Ectodermal cell (in vitro differentiated cells): ENCODE measurements around the gene FAM81B.

ENCODE experiments used
- H3K27ac ChIP-seq: 2 replicates; pipeline ENCODE4 v1.7.0; 2013; ENCODE audit warnings: mild to moderate bottlenecking, low read depth, low read length; ENCODE audit not compliant: insufficient read depth, poor library complexity, severe bottlenecking
- H3K27me3 ChIP-seq: 2 replicates; pipeline ENCODE4 v1.7.0; 2013; ENCODE audit warnings: mild to moderate bottlenecking, low read length; ENCODE audit not compliant: insufficient read depth, control insufficient read depth, poor library complexity, severe bottlenecking
- H3K36me3 ChIP-seq: one replicate; pipeline ENCODE4 v1.7.0; 2013; ENCODE audit warnings: low read length; ENCODE audit not compliant: control insufficient read depth, insufficient read depth
- H3K4me1 ChIP-seq: one replicate; pipeline ENCODE4 v1.7.0; 2013; ENCODE audit warnings: low read length; ENCODE audit not compliant: control insufficient read depth, insufficient read depth
- H3K4me3 ChIP-seq: 2 replicates; pipeline ENCODE4 v1.7.0; 2013; ENCODE audit warnings: low read depth, low read length, control low read depth; ENCODE audit not compliant: insufficient read depth
- H3K9me3 ChIP-seq: 2 replicates; pipeline ENCODE4 v1.7.0; 2013; ENCODE audit warnings: mild to moderate bottlenecking, low read length, moderate library complexity; ENCODE audit not compliant: control insufficient read depth
- WGBS, 2 experiments: methylation state at CpG; one replicate each; pipeline ENCODE4 v1.1.7; 2013; ENCODE audit warnings: missing lambda C conversion rate in 2 of 2; 5-methylcytosine and 5-hydroxymethylcytosine counted together

FAM81B gene

DNA sequence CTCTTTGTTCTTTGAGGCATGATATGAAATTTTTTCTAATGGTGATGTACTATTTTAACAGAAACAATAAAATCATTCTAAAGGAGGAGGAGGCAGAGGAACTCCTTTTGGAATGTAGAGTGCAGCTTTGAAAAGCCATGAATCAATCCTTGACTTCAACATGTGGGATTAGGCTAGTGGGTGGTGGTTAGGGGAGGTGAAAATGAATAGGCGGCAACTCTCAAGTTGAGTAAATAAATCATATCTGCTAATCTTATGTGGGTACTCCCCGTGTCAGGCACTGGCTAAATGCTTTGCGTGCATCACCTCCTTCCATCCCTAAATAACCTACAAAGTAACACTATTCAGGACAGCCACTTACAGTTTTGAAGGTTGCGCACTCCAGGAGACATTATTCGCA, 35.1 kb downstream of the FAM81B start:
- Histone ChIP-seq H3K4me3 (no peak overlapping the region), H3K36me3 (no peaks in the 10 kb centered on the region), H3K4me1 (no peaks in the 10 kb centered on the region), H3K27ac (no peak overlapping the region), H3K9me3 (no peaks in the 10 kb centered on the region), H3K27me3 (no peaks in the 10 kb centered on the region)
- WGBS, 2 experiments = 75 to 77% methylated on average over 5 of the region's 5 CpGs

DNA sequence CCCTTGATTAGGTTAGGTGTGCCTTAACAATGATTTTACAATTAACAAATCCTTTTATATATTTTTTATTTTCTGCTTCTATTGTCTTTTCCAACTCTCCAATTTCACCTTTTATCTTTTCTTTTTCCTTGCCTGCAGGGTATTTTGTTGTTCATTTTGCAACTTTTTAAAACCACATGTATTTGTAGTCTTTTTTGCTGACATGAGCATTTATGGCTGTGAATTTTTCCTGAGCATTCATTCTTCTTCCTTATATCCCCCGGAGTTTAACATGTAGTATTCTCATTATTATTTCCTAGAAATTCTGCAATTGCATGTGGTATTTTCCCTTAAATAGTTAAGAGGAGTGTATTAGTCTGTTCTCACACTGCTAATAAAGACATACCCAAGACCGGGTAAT, 41.6 kb downstream of the FAM81B start:
- no peaks in the 10 kb centered on the region for H3K36me3 ChIP-seq
- no peaks in the 10 kb centered on the region for H3K27me3 ChIP-seq
- no peaks in the 10 kb centered on the region for H3K4me1 ChIP-seq
- H3K9me3 ChIP-seq = no peaks in the 10 kb centered on the region
- 92 to 100% methylated on average over 1 of the region's 2 CpGs for WGBS, 2 experiments
- no peak overlapping the region for H3K4me3 ChIP-seq
- H3K27ac ChIP-seq = no peak overlapping the region

GRCh38 chr5:95439801-95440493, 48.8 kb downstream of the FAM81B start:
- H3K4me3 ChIP-seq = no peak overlapping the region
- no peaks in the 10 kb centered on the region for H3K27me3 ChIP-seq
- no peak overlapping the region for H3K27ac ChIP-seq
- no peaks in the 10 kb centered on the region for H3K36me3 ChIP-seq
- no peaks in the 10 kb centered on the region for H3K4me1 ChIP-seq
- WGBS, 2 experiments = 13 to 16% methylated on average over 6 of the region's 6 CpGs
- H3K9me3 ChIP-seq = no peaks in the 10 kb centered on the region

DNA sequence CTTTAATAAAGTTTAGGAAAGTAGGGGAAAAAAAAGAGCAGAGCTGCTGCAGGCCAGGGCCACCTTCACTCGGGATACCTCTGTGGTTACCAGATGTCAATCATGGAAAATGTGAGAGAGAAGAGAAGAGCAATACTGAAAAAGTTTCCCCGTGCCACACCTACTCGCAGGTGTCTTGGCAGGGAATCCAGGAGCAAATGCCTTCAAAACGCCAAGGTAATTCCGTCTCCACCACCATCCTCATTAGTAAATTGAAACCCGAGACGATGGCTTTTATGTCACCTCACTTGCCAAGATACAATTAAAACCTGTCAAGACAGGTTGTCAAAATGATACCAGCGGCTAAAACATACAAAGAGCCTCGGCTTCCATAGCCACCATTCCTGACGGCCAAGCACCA, 49.7 kb downstream of the FAM81B start:
- 66 to 72% methylated on average over 10 of the region's 10 CpGs for WGBS, 2 experiments
- Histone ChIP-seq H3K27ac (no peak overlapping the region), H3K4me3 (no peak overlapping the region), H3K27me3 (no peaks in the 10 kb centered on the region), H3K4me1 (no peaks in the 10 kb centered on the region), H3K36me3 (no peaks in the 10 kb centered on the region), H3K9me3 (no peaks in the 10 kb centered on the region)

DNA sequence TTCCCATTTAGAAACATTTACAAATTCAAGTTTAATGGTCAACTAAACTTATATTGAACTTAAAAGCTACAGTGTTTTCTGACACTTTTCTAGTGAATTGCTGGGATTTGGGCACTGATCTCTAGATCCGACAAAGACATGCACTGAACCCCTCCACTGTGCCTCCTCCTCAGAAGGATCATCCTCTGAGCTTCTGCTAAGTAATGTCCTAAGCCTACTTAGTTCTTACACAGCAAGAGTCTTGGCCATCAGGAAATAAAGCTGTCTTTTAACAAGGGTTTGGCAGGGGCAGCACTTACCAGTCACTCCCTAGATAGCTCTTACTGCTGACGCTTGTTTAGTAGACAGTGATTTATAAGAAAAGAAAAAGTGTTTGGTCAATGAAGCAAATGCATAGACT, 50.5 kb downstream of the FAM81B start:
- Histone ChIP-seq H3K4me3 (no peak overlapping the region), H3K4me1 (no peaks in the 10 kb centered on the region), H3K9me3 (no peaks in the 10 kb centered on the region), H3K36me3 (no peaks in the 10 kb centered on the region), H3K27ac (no peak overlapping the region), H3K27me3 (no peaks in the 10 kb centered on the region)
- WGBS, 2 experiments = 63 to 78% methylated on average over 1 to 2 of the region's 2 CpGs

DNA sequence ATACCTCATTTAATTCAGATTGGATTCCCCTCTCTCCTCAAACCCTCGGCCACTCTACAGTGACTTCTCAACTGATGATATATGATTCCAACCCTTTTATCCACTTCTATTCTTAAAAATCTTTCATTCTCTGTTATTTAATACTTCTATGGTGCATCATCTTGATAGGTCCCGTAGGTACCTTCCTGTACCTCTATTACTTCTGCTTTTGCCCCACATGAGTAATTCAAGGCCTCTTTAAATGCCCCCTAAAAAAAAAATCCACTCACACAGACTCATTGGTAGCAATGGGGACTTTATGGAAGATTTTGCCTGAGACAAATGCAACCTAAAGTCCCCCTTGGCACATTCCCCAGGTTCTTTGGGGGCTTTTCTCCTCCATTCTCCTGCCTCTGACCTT, 54.3 kb downstream of the FAM81B start:
- WGBS, 2 experiments = 90 to 93% methylated on average over 2 of the region's 2 CpGs
- Histone ChIP-seq H3K9me3 (no peaks in the 10 kb centered on the region), H3K4me3 (no peak overlapping the region), H3K4me1 (no peaks in the 10 kb centered on the region), H3K27ac (no peak overlapping the region), H3K36me3 (no peaks in the 10 kb centered on the region), H3K27me3 (no peaks in the 10 kb centered on the region)

DNA sequence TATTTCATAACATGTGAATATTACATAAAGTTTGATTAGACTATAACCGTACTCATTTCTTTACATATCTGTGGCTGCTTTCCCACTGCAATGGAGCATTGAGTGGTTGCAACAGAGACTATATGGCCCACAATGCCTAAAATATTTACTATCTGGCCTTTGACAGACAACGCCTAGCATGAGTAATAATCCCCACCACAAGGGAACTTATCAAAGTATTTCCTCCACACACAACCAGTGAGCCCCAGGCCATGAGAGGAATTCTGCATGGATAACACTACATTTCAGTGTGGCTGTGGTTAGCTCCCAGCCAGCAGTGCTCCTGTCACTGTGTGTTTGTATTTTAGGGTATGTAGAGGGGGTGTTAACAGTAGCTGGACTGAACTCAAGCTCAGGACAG, 54.8 kb downstream of the FAM81B start:
- no peak overlapping the region for H3K27ac ChIP-seq

GRCh38 chr5:95446560-95447221, 55.5 kb downstream of the FAM81B start:
- WGBS, 2 experiments = 75% methylated on average over 1 of the region's 1 CpG; no CpG with 5 or more reads in 1 of the 2 experiments
- Histone ChIP-seq H3K4me1 (no peaks in the 10 kb centered on the region), H3K27me3 (no peaks in the 10 kb centered on the region), H3K4me3 (no peak overlapping the region), H3K27ac (no peak overlapping the region), H3K9me3 (no peaks in the 10 kb centered on the region), H3K36me3 (no peaks in the 10 kb centered on the region)

More for the DNA sequence above, 54.8 kb downstream of the FAM81B start:
- Histone ChIP-seq H3K9me3 (no peaks in the 10 kb centered on the region), H3K4me3 (no peak overlapping the region), H3K4me1 (no peaks in the 10 kb centered on the region), H3K36me3 (no peaks in the 10 kb centered on the region), H3K27me3 (no peaks in the 10 kb centered on the region)
- WGBS, 2 experiments = 88 to 94% methylated on average over 2 of the region's 2 CpGs

DNA sequence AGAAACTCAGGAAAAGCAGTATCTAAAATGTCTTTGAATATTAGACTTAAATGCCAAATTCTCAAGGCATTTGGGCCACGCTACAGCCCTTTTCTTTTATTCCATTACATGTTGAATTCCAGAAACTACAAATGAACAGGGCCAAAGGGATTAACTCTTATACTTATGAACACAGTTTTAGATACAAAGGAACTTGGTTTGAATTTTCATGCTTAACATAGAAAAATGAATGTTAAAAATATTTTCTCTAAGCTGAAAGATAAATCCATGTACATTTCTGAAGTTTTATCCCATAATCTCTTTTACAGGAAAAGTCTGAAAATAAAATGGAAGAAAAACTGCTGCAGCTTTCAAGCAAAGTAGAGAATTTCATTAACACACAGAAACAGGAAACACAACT, 56.8 kb downstream of the FAM81B start:
- Histone ChIP-seq H3K27ac (no peak overlapping the region), H3K27me3 (no peaks in the 10 kb centered on the region), H3K9me3 (no peaks in the 10 kb centered on the region), H3K36me3 (no peaks in the 10 kb centered on the region), H3K4me1 (no peaks in the 10 kb centered on the region), H3K4me3 (no peak overlapping the region)
- 94 to 100% methylated on average over 1 of the region's 1 CpG for WGBS, 2 experiments

DNA sequence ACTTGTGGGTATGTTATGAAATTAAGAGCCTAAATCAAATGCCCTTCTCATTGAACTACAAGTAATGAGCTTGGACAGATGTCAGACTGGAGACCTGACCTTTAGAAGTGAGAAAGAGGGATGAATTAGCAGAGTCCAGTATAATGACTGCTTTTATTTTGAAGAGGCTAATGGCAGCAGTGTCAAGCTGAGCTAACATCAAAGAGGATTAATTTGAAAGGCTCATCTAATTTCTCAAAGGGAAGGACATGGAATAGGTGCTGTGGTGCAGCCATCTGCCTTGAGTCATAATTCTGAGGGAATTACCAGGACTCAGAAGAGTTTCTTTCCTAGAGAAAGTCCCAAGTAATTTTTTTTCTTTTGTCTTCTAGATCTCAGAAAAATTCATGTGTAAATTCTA, 57.6 kb downstream of the FAM81B start:
- Histone ChIP-seq H3K36me3 (no peaks in the 10 kb centered on the region), H3K4me3 (no peak overlapping the region), H3K9me3 (no peaks in the 10 kb centered on the region), H3K27ac (no peak overlapping the region), H3K4me1 (no peaks in the 10 kb centered on the region), H3K27me3 (no peaks in the 10 kb centered on the region)
